A673 (cell line): ENCODE data around the gene MAPRE3.

Source experiments
- CTCF ChIP-seq: fragments of 300-800, 200-600 bp; sonication (generic); conservative IDR thresholded peaks from 2 replicates; pipeline ENCODE4 v1.5.1; 2017; ENCODE audit warnings: low read depth, mild to moderate bottlenecking, antibody characterized with exemption, low read length, moderate library complexity, mixed read lengths
- EZH2 ChIP-seq: fragments of 200-600 bp; sonication (generic); IDR thresholded peaks from 2 replicates; pipeline ENCODE4 v1.6.1; 2017; ENCODE audit warnings: borderline replicate concordance, low read depth, mild to moderate bottlenecking, mixed read lengths, antibody characterized with exemption, low read length; ENCODE audit not compliant: poor library complexity, severe bottlenecking

GRCh38 chr2:26994983-26995382, 24.5 kb downstream of the MAPRE3 start:
- TF ChIP-seq CTCF (no peak), EZH2 (no peak)
